ENCODE data around the gene KMT2C.
"Not testable (repeated sequence)": the region's sequence is repeated elsewhere in the genome, so short reads cannot be mapped to it uniquely, and the experiment has no call there.

KMT2C gene

GRCh38 chr7:152329469-152329868 is 106.3 kb downstream of the KMT2C start:
- Histone ChIP-seq H3K27me3 (replicated peaks; ENCODE audit: control insufficient read depth, insufficient read depth, low read length) (no peaks in the 10 kb centered on the region), H3K36me3 (ENCODE audit: control insufficient read depth, insufficient read depth, low read length, severe bottlenecking) (peaks cover 31% of the 10 kb centered on the region), H3K9me3 (ENCODE audit: control insufficient read depth, low read length) (no peaks in the 10 kb centered on the region), H3K9ac (ENCODE audit: low read length) (no peak overlapping the region), H3K4me1 (ENCODE audit: control insufficient read depth, insufficient read depth, low read length) (peaks cover 13% of the 10 kb centered on the region), H3K4me3 (ENCODE audit: low read length) (no peak overlapping the region)
- DNase-seq (ENCODE audit: low read depth), result no peak

GRCh38 chr7:152328234-152328633 is 107.6 kb downstream of the KMT2C start:
- Histone ChIP-seq H3K36me3 (ENCODE audit: control insufficient read depth, insufficient read depth, low read length, severe bottlenecking) (peaks cover 31% of the 10 kb centered on the region), H3K4me1 (ENCODE audit: control insufficient read depth, insufficient read depth, low read length) (peaks cover 13% of the 10 kb centered on the region), H3K9me3 (ENCODE audit: control insufficient read depth, low read length) (no peaks in the 10 kb centered on the region), H3K4me3 (ENCODE audit: low read length) (no peak overlapping the region), H3K9ac (ENCODE audit: low read length) (no peak overlapping the region), H3K27me3 (replicated peaks; ENCODE audit: control insufficient read depth, insufficient read depth, low read length) (no peaks in the 10 kb centered on the region)
- DNase-seq (ENCODE audit: low read depth), result no peak

- peaks cover 3% of the 10 kb centered on the region for H3K36me3 ChIP-seq (ENCODE audit: control insufficient read depth, insufficient read depth, low read length, severe bottlenecking)
- H3K9ac ChIP-seq (ENCODE audit: low read length), result no peak overlapping the region
- no peaks in the 10 kb centered on the region for H3K27me3 ChIP-seq (replicated peaks; ENCODE audit: control insufficient read depth, insufficient read depth, low read length)
- no peak overlapping the region for H3K4me3 ChIP-seq (ENCODE audit: low read length)
- no peak for DNase-seq (ENCODE audit: low read depth)
- no peaks in the 10 kb centered on the region for H3K9me3 ChIP-seq (ENCODE audit: control insufficient read depth, low read length)
- peaks cover 20% of the 10 kb centered on the region for H3K4me1 ChIP-seq (ENCODE audit: control insufficient read depth, insufficient read depth, low read length)
These were observed 120.0 kb downstream of the KMT2C start for GRCh38 chr7:152315845-152316244.

DNA sequence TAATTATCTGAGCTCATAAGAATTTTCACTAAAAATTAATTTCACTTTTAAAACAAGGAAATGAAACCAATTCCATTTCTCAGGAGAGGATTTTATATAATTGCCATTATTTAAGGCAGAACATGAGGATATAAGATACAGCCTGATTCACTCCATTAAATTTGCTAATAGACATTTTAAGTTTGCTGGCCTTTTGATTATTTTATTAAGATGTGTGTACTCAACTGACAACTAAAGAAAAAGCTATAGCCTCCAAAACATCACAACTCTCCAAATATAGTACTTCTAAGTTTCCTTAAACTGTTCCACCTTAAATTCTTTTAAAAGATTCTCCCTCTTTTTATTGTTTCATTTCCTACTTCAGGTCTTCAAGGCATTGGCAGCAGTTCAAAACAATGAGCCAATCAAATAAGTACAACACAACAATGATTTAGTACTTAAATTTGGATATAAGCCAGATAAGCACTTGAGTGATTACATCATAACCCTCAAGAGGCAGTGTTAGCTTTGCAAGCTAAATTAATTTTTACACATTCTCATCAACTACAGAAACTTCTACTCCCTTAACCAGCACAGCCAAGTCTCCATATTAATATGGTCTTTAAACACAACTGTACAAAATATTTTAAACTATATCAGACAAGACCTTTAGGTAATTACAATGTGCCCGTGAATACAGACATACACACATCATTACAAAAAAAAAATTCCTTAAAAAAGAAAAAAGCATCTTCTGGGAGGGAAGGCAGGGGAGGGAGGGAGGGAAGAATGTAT is 121.8 kb downstream of the KMT2C start:
- H3K36me3 ChIP-seq (ENCODE audit: control insufficient read depth, insufficient read depth, low read length, severe bottlenecking), result peaks cover 18% of the 10 kb centered on the region
- peak; percentile 65 for DNase-seq (ENCODE audit: low read depth)
- H3K4me1 ChIP-seq (ENCODE audit: control insufficient read depth, insufficient read depth, low read length), result peaks cover 20% of the 10 kb centered on the region
- H3K9ac ChIP-seq (ENCODE audit: low read length), result no peak overlapping the region
- H3K9me3 ChIP-seq (ENCODE audit: control insufficient read depth, low read length), result no peaks in the 10 kb centered on the region
- no peak overlapping the region for H3K4me3 ChIP-seq (ENCODE audit: low read length)
- H3K27me3 ChIP-seq (replicated peaks; ENCODE audit: control insufficient read depth, insufficient read depth, low read length), result no peaks in the 10 kb centered on the region

DNA sequence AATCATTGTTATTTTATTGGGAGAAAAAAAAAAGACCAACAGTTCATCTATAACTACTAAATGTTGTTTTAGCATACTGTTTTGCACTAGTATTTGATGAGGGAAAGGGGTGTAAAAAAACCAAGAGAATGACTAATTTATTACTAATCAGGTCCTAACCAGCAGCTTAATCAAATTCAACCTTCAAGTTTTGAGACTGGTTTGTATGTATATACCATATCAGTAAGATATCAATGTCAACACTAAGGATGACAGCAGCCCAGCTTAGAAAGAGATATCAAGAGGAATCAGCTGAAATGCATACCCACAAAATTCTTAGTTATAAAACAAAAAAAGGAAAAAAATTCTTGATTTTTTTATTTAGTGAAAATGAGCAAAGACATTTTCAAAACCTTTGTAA is 122.6 kb downstream of the KMT2C start:
- no peak overlapping the region for H3K9ac ChIP-seq (ENCODE audit: low read length)
- H3K27me3 ChIP-seq (replicated peaks; ENCODE audit: control insufficient read depth, insufficient read depth, low read length), result no peaks in the 10 kb centered on the region
- H3K36me3 ChIP-seq (ENCODE audit: control insufficient read depth, insufficient read depth, low read length, severe bottlenecking), result peaks cover 26% of the 10 kb centered on the region
- H3K9me3 ChIP-seq (ENCODE audit: control insufficient read depth, low read length), result no peaks in the 10 kb centered on the region
- no peak for DNase-seq (ENCODE audit: low read depth)
- H3K4me3 ChIP-seq (ENCODE audit: low read length), result no peak overlapping the region
- H3K4me1 ChIP-seq (ENCODE audit: control insufficient read depth, insufficient read depth, low read length), result peaks cover 20% of the 10 kb centered on the region

GRCh38 chr7:152312316-152312715 is 123.5 kb downstream of the KMT2C start:
- H3K9me3 ChIP-seq (ENCODE audit: control insufficient read depth, low read length), result no peaks in the 10 kb centered on the region
- H3K36me3 ChIP-seq (ENCODE audit: control insufficient read depth, insufficient read depth, low read length, severe bottlenecking), result peaks cover 34% of the 10 kb centered on the region
- DNase-seq (ENCODE audit: low read depth), result no peak

DNA sequence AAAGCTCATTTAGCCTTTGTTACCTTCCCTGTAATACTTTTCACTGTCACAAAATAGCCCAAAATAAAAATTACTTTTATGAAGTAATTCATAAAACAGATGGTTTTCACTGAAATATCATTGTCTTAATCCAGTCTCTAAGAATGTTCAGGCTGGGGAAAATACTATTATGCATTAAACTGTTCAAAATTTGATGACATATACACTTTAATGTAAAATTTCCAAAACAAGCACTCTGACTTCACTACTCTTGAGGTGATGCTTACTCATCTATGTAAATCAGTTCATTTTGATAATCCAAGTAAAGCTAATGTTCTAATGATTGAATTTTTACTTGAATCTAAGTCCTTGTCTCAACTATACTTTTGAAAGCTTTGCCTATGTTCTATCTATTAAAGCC is 127.9 kb downstream of the KMT2C start:
- H3K4me3 ChIP-seq (ENCODE audit: low read length), result no peak overlapping the region
- H3K27me3 ChIP-seq (replicated peaks; ENCODE audit: control insufficient read depth, insufficient read depth, low read length), result no peaks in the 10 kb centered on the region
- peaks cover 51% of the 10 kb centered on the region for H3K36me3 ChIP-seq (ENCODE audit: control insufficient read depth, insufficient read depth, low read length, severe bottlenecking)
- no peaks in the 10 kb centered on the region for H3K9me3 ChIP-seq (ENCODE audit: control insufficient read depth, low read length)
- peaks cover 7% of the 10 kb centered on the region for H3K4me1 ChIP-seq (ENCODE audit: control insufficient read depth, insufficient read depth, low read length)
- DNase-seq (ENCODE audit: low read depth), result no peak
- H3K9ac ChIP-seq (ENCODE audit: low read length), result no peak overlapping the region

More at GRCh38 chr7:152312316-152312715, 123.5 kb downstream of the KMT2C start:
- Histone ChIP-seq H3K9ac (ENCODE audit: low read length) (no peak overlapping the region), H3K27me3 (replicated peaks; ENCODE audit: control insufficient read depth, insufficient read depth, low read length) (no peaks in the 10 kb centered on the region), H3K4me1 (ENCODE audit: control insufficient read depth, insufficient read depth, low read length) (peaks cover 20% of the 10 kb centered on the region), H3K4me3 (ENCODE audit: low read length) (no peak overlapping the region)

GRCh38 chr7:152299542-152300143 is 136.2 kb downstream of the KMT2C start:
- H3K9me3 ChIP-seq (ENCODE audit: control insufficient read depth, low read length); H3K27me3 ChIP-seq (replicated peaks; ENCODE audit: control insufficient read depth, insufficient read depth, low read length); H3K4me3 ChIP-seq (ENCODE audit: low read length): not testable (repeated sequence)

DNA sequence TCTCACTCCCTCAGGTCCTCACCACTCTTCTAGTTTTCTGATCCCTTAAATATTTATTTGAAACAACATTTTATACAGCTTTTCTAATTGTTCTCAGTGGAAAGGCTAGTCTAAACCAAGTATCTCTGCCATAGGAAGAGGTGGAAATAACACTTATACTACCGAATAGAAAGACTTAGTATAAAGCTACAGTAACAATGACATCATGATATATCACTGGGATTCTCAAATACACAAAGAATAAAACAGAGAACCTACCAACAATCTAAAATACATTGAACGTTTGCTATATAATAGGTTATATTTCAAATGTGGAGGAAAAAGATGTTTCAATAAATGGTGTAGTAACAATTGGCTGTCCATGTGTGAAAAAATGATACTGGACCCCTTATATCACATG is 142.9 kb downstream of the KMT2C start:
- Histone ChIP-seq H3K9me3 (ENCODE audit: control insufficient read depth, low read length) (no peaks in the 10 kb centered on the region), H3K27me3 (replicated peaks; ENCODE audit: control insufficient read depth, insufficient read depth, low read length) (no peaks in the 10 kb centered on the region), H3K4me1 (ENCODE audit: control insufficient read depth, insufficient read depth, low read length) (peaks cover 5% of the 10 kb centered on the region), H3K36me3 (ENCODE audit: control insufficient read depth, insufficient read depth, low read length, severe bottlenecking) (peaks cover 8% of the 10 kb centered on the region), H3K4me3 (ENCODE audit: low read length) (no peak overlapping the region), H3K9ac (ENCODE audit: low read length) (no peak overlapping the region)
- no peak for DNase-seq (ENCODE audit: low read depth)

More at GRCh38 chr7:152299542-152300143, 136.2 kb downstream of the KMT2C start:
- H3K4me1 ChIP-seq (ENCODE audit: control insufficient read depth, insufficient read depth, low read length); H3K9ac ChIP-seq (ENCODE audit: low read length); DNase-seq (ENCODE audit: low read depth): not testable (repeated sequence)
- H3K36me3 ChIP-seq (ENCODE audit: control insufficient read depth, insufficient read depth, low read length, severe bottlenecking), result peaks cover 11% of the 10 kb centered on the region

GRCh38 chr7:152286972-152287371 is 148.8 kb downstream of the KMT2C start:
- H3K27me3 ChIP-seq (replicated peaks; ENCODE audit: control insufficient read depth, insufficient read depth, low read length); H3K4me3 ChIP-seq (ENCODE audit: low read length); DNase-seq (ENCODE audit: low read depth); H3K4me1 ChIP-seq (ENCODE audit: control insufficient read depth, insufficient read depth, low read length); H3K9ac ChIP-seq (ENCODE audit: low read length); H3K9me3 ChIP-seq (ENCODE audit: control insufficient read depth, low read length): not testable (repeated sequence)
- H3K36me3 ChIP-seq (ENCODE audit: control insufficient read depth, insufficient read depth, low read length, severe bottlenecking), result peaks cover 12% of the 10 kb centered on the region

- not testable (repeated sequence) for H3K4me3 ChIP-seq (ENCODE audit: low read length); H3K9me3 ChIP-seq (ENCODE audit: control insufficient read depth, low read length)
- H3K36me3 ChIP-seq (ENCODE audit: control insufficient read depth, insufficient read depth, low read length, severe bottlenecking), result peaks cover 12% of the 10 kb centered on the region
These were observed 149.6 kb downstream of the KMT2C start for GRCh38 chr7:152286219-152286618.

More at GRCh38 chr7:152286219-152286618, 149.6 kb downstream of the KMT2C start:
- H3K9ac ChIP-seq (ENCODE audit: low read length); DNase-seq (ENCODE audit: low read depth); H3K4me1 ChIP-seq (ENCODE audit: control insufficient read depth, insufficient read depth, low read length); H3K27me3 ChIP-seq (replicated peaks; ENCODE audit: control insufficient read depth, insufficient read depth, low read length): not testable (repeated sequence)

Data from adipocyte (in vitro differentiated cells).